ENCODE data around the gene TBCA. TPM values are rescaled to one million over a fixed set of nuclear protein-coding genes. Genes with fewer than 3 reads are reported as not detected.

The TBCA gene
- total and polyA plus RNA-seq, 9 donors, result 125 to 283 (median 189) TPM

DNA sequence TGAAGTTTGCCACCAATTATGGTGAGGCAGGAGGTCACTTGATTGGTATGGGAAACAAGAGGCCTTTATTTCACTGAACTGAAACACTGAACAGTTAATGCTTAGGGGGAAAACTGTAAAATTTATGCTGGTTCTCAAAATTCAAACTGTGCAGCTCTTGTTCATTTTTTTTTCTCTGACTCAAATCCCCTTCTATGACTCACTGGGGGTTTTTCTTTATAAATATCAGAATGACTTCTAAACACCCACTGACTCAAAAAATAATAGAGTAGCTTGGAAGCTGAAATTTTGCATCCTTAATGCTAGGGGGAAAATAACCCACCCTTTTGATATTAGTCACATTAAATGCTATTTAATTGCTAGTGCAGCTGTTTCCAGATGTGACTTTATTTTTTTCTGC lies 113.5 kb downstream of the TBCA start:
- no peaks in the 10 kb centered on the region for H3K27me3 ChIP-seq
- TF ChIP-seq, protein P1, sequence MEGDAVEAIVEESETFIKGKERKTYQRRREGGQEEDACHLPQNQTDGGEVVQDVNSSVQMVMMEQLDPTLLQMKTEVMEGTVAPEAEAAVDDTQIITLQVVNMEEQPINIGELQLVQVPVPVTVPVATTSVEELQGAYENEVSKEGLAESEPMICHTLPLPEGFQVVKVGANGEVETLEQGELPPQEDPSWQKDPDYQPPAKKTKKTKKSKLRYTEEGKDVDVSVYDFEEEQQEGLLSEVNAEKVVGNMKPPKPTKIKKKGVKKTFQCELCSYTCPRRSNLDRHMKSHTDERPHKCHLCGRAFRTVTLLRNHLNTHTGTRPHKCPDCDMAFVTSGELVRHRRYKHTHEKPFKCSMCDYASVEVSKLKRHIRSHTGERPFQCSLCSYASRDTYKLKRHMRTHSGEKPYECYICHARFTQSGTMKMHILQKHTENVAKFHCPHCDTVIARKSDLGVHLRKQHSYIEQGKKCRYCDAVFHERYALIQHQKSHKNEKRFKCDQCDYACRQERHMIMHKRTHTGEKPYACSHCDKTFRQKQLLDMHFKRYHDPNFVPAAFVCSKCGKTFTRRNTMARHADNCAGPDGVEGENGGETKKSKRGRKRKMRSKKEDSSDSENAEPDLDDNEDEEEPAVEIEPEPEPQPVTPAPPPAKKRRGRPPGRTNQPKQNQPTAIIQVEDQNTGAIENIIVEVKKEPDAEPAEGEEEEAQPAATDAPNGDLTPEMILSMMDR (IDR thresholded peaks at IDR 0.05), result no peak
- TF ChIP-seq EP300 (IDR thresholded peaks at IDR 0.05) (no peak), POLR2A (IDR thresholded peaks at IDR 0.05) (no peak)
- no peak for DNase-seq
- H3K4me1 ChIP-seq (ENCODE audit: insufficient read depth), result no peaks in the 10 kb centered on the region
- no peak overlapping the region for H3K27ac ChIP-seq
- no peak overlapping the region for H3K4me3 ChIP-seq
- H3K9me3 ChIP-seq, result no peaks in the 10 kb centered on the region
- H3K36me3 ChIP-seq, result no peaks in the 10 kb centered on the region
- intact Hi-C loops (cut with DNase I), result no loop called here

DNA sequence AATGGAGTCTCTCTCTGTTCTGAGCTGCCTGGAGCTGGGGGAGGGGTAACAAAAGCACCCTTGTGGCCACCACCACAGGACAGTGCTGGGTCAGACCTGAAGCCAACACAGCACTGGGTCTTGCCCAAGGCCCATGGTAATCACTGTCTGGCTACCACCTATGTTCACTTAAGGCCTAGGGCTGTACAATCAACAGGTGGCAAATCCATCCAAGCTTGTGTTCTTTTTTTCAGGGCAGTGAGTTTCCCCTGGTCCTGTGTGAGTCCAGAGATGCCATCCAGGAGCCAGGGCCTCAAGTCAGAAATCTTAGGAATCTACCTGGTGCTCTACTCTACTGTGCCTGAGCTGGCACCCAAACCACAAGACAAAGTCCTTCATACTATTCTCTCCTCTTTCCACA lies 117.5 kb downstream of the TBCA start:
- H3K9me3 ChIP-seq, result no peaks in the 10 kb centered on the region
- no peaks in the 10 kb centered on the region for H3K36me3 ChIP-seq
- DNase-seq, result no peak
- no peaks in the 10 kb centered on the region for H3K27me3 ChIP-seq
- TF ChIP-seq EP300 (IDR thresholded peaks at IDR 0.05), result no peak
- TF ChIP-seq, protein P1 (IDR thresholded peaks at IDR 0.05), result no peak
- no peak for TF ChIP-seq POLR2A (IDR thresholded peaks at IDR 0.05)
- no peak overlapping the region for H3K27ac ChIP-seq
- H3K4me3 ChIP-seq, result no peak overlapping the region
- H3K4me1 ChIP-seq (ENCODE audit: insufficient read depth), result no peaks in the 10 kb centered on the region
- intact Hi-C loops (cut with DNase I), result no loop called here

DNA sequence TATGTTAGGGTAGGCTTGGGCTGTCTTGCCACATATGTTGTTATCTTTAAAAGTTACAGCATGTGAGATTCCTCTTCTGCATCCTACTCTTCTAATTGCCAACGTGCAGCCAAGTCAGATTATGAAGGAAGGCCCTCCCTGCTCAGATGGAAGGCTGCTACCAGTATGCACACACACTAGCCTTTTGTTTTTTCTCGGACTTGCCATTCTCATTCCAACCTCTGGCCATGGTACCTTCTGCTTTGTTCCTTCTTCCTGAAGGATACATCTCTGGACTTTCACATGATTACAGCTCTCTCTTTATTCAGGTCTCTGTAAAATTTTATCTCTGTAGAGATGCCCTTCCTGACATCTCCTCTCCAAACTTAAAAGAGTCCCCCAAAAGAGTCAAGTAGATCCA lies 124.8 kb downstream of the TBCA start:
- H3K9me3 ChIP-seq, result no peaks in the 10 kb centered on the region
- no peaks in the 10 kb centered on the region for H3K36me3 ChIP-seq
- no peaks in the 10 kb centered on the region for H3K4me1 ChIP-seq (ENCODE audit: insufficient read depth)
- no peak overlapping the region for H3K27ac ChIP-seq
- H3K4me3 ChIP-seq, result no peak overlapping the region
- no peak for DNase-seq
- WGBS, 3 donors, result 18 to 32% (median 20%) methylated on average over 2 of the region's 2 CpGs
- no peaks in the 10 kb centered on the region for H3K27me3 ChIP-seq
- intact Hi-C loops (cut with DNase I), result no loop called here
- TF ChIP-seq EP300 (IDR thresholded peaks at IDR 0.05) (no peak), POLR2A (IDR thresholded peaks at IDR 0.05) (no peak)
- TF ChIP-seq, protein P1 (IDR thresholded peaks at IDR 0.05), result no peak

DNA sequence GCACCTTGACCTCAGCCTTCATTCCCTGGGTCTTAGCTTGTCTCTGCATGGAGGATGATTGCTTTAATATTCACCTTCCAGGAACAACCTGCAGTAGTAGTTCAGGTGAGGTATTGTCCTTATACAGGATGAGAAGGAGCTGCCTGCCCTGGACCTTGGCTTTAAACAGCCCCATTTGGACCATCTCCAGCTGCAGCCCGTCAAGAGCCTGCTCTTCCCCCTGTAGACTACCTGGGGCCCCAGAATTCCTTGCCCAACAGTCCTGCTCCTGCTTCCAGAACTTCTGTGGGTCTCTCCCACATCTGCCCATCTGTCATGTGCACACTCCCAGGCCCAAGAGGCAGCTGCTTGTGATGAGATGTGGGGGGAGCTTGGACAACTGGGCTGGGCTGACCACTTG lies 125.5 kb downstream of the TBCA start:
- intact Hi-C loops (cut with DNase I), result no loop called here
- no peaks in the 10 kb centered on the region for H3K36me3 ChIP-seq
- no peak overlapping the region for H3K27ac ChIP-seq
- no peaks in the 10 kb centered on the region for H3K9me3 ChIP-seq
- TF ChIP-seq, protein P1 (IDR thresholded peaks at IDR 0.05), result no peak
- no peak for TF ChIP-seq EP300 (IDR thresholded peaks at IDR 0.05)
- no peak for TF ChIP-seq POLR2A (IDR thresholded peaks at IDR 0.05)
- H3K4me1 ChIP-seq (ENCODE audit: insufficient read depth), result no peaks in the 10 kb centered on the region
- no peak overlapping the region for H3K4me3 ChIP-seq
- DNase-seq, result no peak
- H3K27me3 ChIP-seq, result no peaks in the 10 kb centered on the region
- WGBS, 3 donors, result 27 to 31% (median 29%) methylated on average over 1 of the region's 1 CpG

DNA sequence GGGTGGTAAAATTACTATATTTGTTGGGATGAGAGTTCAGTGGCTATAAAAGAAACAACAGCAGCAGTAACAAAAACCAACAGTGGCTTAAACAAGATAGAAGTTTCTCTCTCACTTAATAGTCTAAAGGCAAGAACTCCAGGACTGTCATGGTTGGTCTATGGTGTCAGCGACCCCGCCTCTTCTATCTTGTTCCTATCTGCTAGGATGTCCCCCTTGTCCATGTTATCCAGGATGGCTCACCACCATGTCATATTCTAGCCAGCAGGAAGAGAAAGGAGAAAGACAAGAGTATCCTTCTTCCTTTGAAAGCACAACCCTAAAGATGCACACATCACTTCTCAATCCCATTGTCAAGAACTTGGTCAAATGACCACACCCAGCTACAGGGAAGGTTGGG lies 126.4 kb downstream of the TBCA start:
- WGBS, 3 donors, result 90 to 94% (median 92%) methylated on average over 2 of the region's 2 CpGs
- TF ChIP-seq, protein P1 (IDR thresholded peaks at IDR 0.05), result no peak
- no peak for TF ChIP-seq POLR2A (IDR thresholded peaks at IDR 0.05)
- no peak for TF ChIP-seq EP300 (IDR thresholded peaks at IDR 0.05)
- Histone ChIP-seq H3K27me3 (no peaks in the 10 kb centered on the region), H3K27ac (no peak overlapping the region), H3K4me3 (no peak overlapping the region), H3K36me3 (no peaks in the 10 kb centered on the region), H3K4me1 (ENCODE audit: insufficient read depth) (peaks cover 3% of the 10 kb centered on the region), H3K9me3 (no peaks in the 10 kb centered on the region)
- intact Hi-C loops (cut with DNase I), result no loop called here
- DNase-seq, result no peak
